GM10847 (cell line): ENCODE results near the gene PLEKHJ1.

Experiments used
- POLR2A ChIP-seq: IDR thresholded peaks from 2 replicates; pipeline ENCODE4 v1.6.1; 2011; ENCODE audit not compliant: insufficient read length; ENCODE audit errors: extremely low read depth

The PLEKHJ1 gene

GRCh38 chr19:2254064-2254872 is 18.1 kb upstream of the PLEKHJ1 start:
- TF ChIP-seq POLR2A, result no peak

GRCh38 chr19:2253106-2254063 is 17.3 kb upstream of the PLEKHJ1 start:
- no peak for TF ChIP-seq POLR2A

- TF ChIP-seq POLR2A, result no peak
These were observed 16.6 kb upstream of the PLEKHJ1 start for GRCh38 chr19:2252797-2253105.

- no peak for TF ChIP-seq POLR2A
These were observed 16.1 kb upstream of the PLEKHJ1 start for GRCh38 chr19:2252055-2252796.

GRCh38 chr19:2251106-2252054 is 15.3 kb upstream of the PLEKHJ1 start:
- TF ChIP-seq POLR2A, result no peak

- TF ChIP-seq POLR2A, result no peak
These were observed 14.6 kb upstream of the PLEKHJ1 start for GRCh38 chr19:2250766-2251105.

- TF ChIP-seq POLR2A, result no peak
These were observed 14.0 kb upstream of the PLEKHJ1 start for GRCh38 chr19:2249880-2250765.

DNA sequence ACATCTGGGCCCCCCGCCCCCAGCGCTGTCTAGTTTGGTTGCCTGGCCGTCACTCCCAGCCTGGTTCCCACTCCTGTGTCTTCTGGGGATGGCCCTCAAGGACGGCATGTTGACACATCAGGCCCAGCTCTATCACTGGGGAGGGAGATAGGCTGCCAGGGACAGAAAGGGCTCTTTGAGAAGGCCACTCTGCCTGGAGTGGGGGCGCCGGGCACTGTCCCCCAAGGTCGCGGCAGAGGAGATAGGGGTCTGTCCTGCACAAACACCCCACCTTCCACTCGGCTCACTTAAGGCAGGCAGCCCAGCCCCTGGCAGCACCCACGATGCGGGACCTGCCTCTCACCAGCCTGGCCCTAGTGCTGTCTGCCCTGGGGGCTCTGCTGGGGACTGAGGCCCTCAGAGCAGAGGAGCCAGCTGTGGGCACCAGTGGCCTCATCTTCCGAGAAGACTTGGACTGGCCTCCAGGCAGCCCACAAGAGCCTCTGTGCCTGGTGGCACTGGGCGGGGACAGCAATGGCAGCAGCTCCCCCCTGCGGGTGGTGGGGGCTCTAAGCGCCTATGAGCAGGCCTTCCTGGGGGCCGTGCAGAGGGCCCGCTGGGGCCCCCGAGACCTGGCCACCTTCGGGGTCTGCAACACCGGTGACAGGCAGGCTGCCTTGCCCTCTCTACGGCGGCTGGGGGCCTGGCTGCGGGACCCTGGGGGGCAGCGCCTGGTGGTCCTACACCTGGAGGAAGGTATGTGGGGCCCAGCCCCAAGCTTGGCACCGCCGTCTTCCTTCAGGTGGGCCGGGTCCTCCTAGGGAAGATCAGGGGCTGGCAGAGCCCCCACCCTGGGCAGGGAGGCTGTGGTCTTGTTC is 13.1 kb upstream of the PLEKHJ1 start, which contains the start of gene AMH:
AMH (plus strand) TSS at position 314 of the 857 bp plus-strand sequence; CDS start at position 324, 10 bp downstream.
- TF ChIP-seq POLR2A, result no peak

GRCh38 chr19:2248136-2249009 is 12.2 kb upstream of the PLEKHJ1 start:
- TF ChIP-seq POLR2A, result no peak

DNA sequence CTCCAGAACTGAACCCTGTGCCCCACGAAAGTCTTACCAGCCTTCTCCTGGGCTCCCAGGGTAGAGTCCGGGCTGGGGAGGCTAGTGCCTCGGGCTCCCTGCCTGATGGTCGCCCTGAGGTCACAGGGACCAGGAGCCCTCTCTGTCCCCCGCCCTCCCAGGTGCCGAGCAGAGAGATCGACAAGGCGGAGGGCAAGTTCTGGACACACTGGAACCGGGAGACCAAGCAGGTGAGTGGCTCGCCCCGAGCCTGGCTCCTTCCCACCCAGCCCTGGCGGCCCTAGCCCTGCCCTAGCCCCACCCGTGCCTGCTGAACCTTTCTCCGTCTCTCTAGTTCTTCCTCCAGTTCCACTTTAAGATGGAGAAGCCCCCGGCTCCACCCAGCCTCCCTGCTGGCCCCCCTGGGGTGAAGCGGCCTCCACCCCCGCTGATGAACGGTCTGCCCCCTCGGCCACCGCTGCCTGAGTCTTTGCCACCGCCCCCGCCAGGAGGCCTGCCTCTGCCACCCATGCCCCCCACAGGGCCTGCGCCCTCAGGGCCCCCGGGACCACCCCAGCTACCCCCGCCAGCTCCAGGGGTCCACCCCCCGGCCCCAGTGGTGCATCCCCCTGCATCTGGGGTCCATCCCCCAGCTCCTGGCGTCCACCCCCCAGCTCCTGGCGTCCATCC is 11.4 kb upstream of the PLEKHJ1 start:
- TF ChIP-seq POLR2A, result no peak

- no peak for TF ChIP-seq POLR2A
These were observed 10.8 kb upstream of the PLEKHJ1 start for GRCh38 chr19:2246801-2247361.
